SH-SY5Y (cell line): Measurements from ENCODE around the gene ZNF124.

Experiments used
- GATA2 ChIP-seq: IDR thresholded peaks from 2 replicates; pipeline ENCODE4 v1.6.1; 2011; ENCODE audit warnings: mild to moderate bottlenecking, low read depth, low read length
- GATA3 ChIP-seq: IDR thresholded peaks from 2 replicates; pipeline ENCODE4 v1.6.1; 2011; ENCODE audit warnings: low read depth, mild to moderate bottlenecking, low read length, moderate library complexity

DNA sequence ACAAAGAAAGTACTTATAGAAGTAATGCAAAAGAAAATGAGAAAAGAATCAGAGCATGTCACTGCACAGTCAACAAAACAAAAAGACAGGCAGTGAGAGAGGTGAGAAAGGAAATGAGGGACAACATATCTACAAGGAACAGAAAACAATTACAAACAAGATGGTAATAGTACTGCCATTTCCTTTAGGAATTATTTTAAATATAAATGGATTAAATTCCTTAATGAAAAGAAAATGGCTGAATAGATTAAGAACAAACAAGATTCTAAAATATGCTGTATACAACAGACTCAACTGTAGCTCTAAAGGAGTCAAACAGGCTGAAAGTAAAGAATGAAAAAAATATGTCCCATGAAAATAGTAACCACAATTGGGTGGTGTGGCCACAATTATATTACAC is 22.1 kb upstream of the ZNF124 start:
- TF ChIP-seq GATA2 (no peak), GATA3 (no peak)
